Loucy (cell line): ENCODE data around the gene FBXW8.

Source experiments
- H2AFZ ChIP-seq: fragments of 200-600 bp; sonication (generic); 2 replicates; pipeline ENCODE4 v1.6.0; 2016; ENCODE audit warnings: antibody characterized with exemption, mild to moderate bottlenecking, low read length, moderate library complexity
- H3F3A ChIP-seq: fragments of 200-600 bp; 2 replicates; pipeline ENCODE4 v1.6.0; 2016; ENCODE audit warnings: antibody characterized with exemption, low read depth, mild to moderate bottlenecking
- H3K27me3 ChIP-seq: fragments of 200-600 bp; sonication (generic); 2 replicates; pipeline ENCODE4 v1.6.1; 2014; ENCODE audit warnings: low read length, mild to moderate bottlenecking; ENCODE audit not compliant: insufficient read depth, poor library complexity, severe bottlenecking
- H3K36me3 ChIP-seq: fragments of 200-600 bp; sonication (generic); 2 replicates; pipeline ENCODE4 v1.6.1; 2016; ENCODE audit warnings: low read length; ENCODE audit not compliant: insufficient read depth
- H3K4me1 ChIP-seq: fragments of 200-600 bp; sonication (generic); 2 replicates; pipeline ENCODE4 v1.5.1; 2014; ENCODE audit warnings: low read length, mild to moderate bottlenecking; ENCODE audit not compliant: insufficient read depth, poor library complexity, severe bottlenecking
- H3K4me2 ChIP-seq: fragments of 200-600 bp; sonication (generic); 2 replicates; pipeline ENCODE4 v1.6.0; 2014; ENCODE audit warnings: antibody characterized with exemption, low read length, low read depth, mild to moderate bottlenecking; ENCODE audit not compliant: poor library complexity, severe bottlenecking
- H3K4me3 ChIP-seq: fragments of 200-600 bp; sonication (generic); 2 replicates; pipeline ENCODE4 v1.5.1; 2014; ENCODE audit warnings: low read length, mild to moderate bottlenecking, mixed read lengths; ENCODE audit not compliant: poor library complexity, severe bottlenecking
- H3K79me2 ChIP-seq: fragments of 200-600 bp; sonication (generic); 2 replicates; pipeline ENCODE4 v1.6.1; 2014; ENCODE audit warnings: low read length; ENCODE audit not compliant: insufficient read depth
- H3K9ac ChIP-seq: fragments of 200-600 bp; sonication (generic); 2 replicates; pipeline ENCODE4 v1.6.0; 2014; ENCODE audit warnings: mild to moderate bottlenecking, low read depth, low read length, moderate library complexity; ENCODE audit not compliant: poor library complexity, severe bottlenecking
- H3K9me2 ChIP-seq: fragments of 200-600 bp; sonication (generic); replicated peaks from 2 replicates; pipeline ENCODE4 v1.6.1; 2016; ENCODE audit warnings: low read depth, low read length, mixed read lengths
- H3K9me3 ChIP-seq: fragments of 200-600 bp; sonication (generic); 2 replicates; pipeline ENCODE4 v1.6.1; 2014; ENCODE audit warnings: mild to moderate bottlenecking, antibody characterized with exemption, low read length, low read depth; ENCODE audit not compliant: insufficient read depth
- H4K20me1 ChIP-seq: fragments of 200-600 bp; sonication (generic); 2 replicates; pipeline ENCODE4 v1.6.0; 2014; ENCODE audit warnings: antibody characterized with exemption, low read length, mild to moderate bottlenecking; ENCODE audit not compliant: insufficient read depth, poor library complexity, severe bottlenecking
- CTCF ChIP-seq: fragments of 200-600 bp; sonication (generic); conservative IDR thresholded peaks from 2 replicates; pipeline ENCODE4 v1.5.1; 2014; ENCODE audit warnings: mild to moderate bottlenecking, antibody characterized with exemption, low read length
- EZH2phosphoT487 ChIP-seq: fragments of 200-600 bp; IDR thresholded peaks from 2 replicates; pipeline ENCODE4 v1.6.1; 2018; ENCODE audit warnings: antibody characterized with exemption, mild to moderate bottlenecking, moderate library complexity, borderline replicate concordance

Gene FBXW8

DNA sequence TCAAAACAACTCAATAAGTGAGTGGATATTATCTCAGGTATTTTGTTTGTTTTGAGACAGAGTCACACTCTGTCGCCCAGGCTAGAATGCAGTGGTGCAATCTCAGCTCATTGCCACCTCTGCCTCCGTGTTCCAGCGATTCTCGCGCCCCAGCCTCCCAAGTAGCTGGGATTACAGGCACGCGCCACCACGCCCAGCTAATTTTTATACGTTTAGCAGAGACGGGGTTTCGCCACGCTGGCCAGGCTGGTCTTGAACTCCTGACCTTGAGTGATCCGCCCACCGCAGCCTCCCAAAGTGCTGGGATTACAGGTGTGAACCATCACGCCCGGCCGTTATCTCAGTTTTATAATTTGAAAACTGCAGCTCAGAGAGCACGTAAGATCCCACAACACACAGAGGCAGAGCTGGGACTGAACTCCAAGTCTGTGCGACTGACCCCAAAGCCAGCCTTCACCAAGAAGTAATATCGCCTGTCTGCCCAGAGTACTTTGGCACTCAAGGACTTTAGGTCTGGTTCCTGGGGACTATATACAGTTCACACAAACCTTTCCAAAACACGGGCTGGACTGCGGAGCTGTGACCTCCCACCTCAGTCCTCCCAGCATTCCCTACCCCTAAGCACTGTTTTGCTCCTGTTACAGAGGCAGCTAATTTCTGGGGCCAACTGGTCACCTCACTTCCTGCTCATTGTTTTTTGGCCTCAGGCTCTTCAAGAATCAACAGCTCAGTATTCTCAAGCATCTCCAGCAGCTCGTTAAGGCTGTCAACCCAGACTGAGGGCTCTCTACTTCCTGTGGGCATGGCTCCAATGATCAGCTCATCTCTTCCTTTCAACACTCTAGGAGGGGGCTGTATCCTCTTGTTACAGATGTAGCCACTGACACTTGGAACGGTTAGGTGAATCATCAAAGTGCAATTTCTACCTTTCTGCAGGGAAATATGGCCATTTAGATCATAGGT, 165.9 kb downstream of the FBXW8 start:
- no peak overlapping the region for H2AFZ ChIP-seq
- no peak for TF ChIP-seq EZH2phosphoT487
- no peak for TF ChIP-seq CTCF
- peaks cover 95% of the 10 kb centered on the region for H3K79me2 ChIP-seq
- no peaks in the 10 kb centered on the region for H3K27me3 ChIP-seq
- H3K36me3 ChIP-seq = peaks cover 39% of the 10 kb centered on the region
- H4K20me1 ChIP-seq = peaks cover 15% of the 10 kb centered on the region
- peak overlapping the region; percentile 83 for H3K4me2 ChIP-seq
- peaks cover 64% of the 10 kb centered on the region for H3K4me1 ChIP-seq
- H3K4me3 ChIP-seq = peak overlapping the region; percentile 62
- no peaks in the 10 kb centered on the region for H3K9me3 ChIP-seq
- H3K9ac ChIP-seq = peak overlapping the region; percentile 69
- H3F3A ChIP-seq = peaks cover 13% of the 10 kb centered on the region
- no peaks in the 10 kb centered on the region for H3K9me2 ChIP-seq

DNA sequence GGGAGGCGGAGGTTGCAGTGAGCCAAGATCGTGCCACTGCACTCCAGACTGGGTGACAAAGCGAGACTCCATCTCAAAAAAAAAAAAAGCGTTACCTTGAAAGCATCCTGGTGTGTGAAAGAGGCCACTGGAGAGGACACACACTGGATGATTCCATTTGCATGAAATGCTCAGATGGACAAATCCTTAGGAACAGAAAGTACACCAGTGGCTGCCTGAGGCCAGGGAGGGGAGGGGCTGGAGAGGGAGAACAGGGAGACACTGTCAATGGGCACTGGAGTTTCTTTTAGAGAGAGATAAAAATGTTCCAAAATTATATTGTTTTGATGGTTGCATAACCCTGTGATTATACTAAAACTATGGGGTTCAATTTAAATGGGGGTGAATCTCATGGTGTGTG, 168.7 kb downstream of the FBXW8 start:
- H2AFZ ChIP-seq = no peak overlapping the region
- TF ChIP-seq EZH2phosphoT487 (no peak), CTCF (no peak)
- peaks cover 16% of the 10 kb centered on the region for H4K20me1 ChIP-seq
- peaks cover 95% of the 10 kb centered on the region for H3K79me2 ChIP-seq
- H3K9me2 ChIP-seq = no peaks in the 10 kb centered on the region
- H3K4me1 ChIP-seq = peaks cover 59% of the 10 kb centered on the region
- no peaks in the 10 kb centered on the region for H3K27me3 ChIP-seq
- H3K4me3 ChIP-seq = no peak overlapping the region
- peaks cover 13% of the 10 kb centered on the region for H3F3A ChIP-seq
- peaks cover 25% of the 10 kb centered on the region for H3K36me3 ChIP-seq
- H3K4me2 ChIP-seq = peak overlapping the region; percentile 8
- H3K9me3 ChIP-seq = no peaks in the 10 kb centered on the region
- H3K9ac ChIP-seq = no peak overlapping the region

DNA sequence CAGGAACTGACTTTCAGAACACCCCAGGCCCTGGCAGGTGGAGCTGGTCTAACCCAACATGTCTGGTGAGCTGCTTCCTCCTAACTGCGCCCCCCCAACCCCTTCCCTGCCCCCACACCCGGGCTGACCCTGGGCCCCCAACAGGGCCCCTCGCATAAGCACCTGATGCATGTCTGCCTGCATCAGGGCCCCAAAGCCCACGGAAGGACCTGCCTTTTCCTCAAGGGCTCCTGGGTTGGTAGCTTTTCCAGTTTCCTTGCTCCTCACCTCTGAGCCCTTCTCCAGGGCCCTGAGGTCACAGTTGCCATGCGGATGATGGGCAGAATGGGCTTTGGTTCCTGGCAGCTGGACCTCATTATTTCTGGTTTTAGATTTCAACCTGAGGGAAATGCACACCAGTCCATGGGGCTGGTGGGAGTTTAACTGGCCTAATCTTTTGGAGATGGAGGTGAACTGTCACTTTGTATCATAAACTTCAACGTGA, 170.0 kb downstream of the FBXW8 start:
- Histone ChIP-seq H3F3A (peaks cover 13% of the 10 kb centered on the region), H3K9me3 (no peaks in the 10 kb centered on the region), H3K4me1 (peaks cover 67% of the 10 kb centered on the region), H4K20me1 (peaks cover 27% of the 10 kb centered on the region), H3K9ac (peak overlapping the region; percentile 18), H3K4me2 (peak overlapping the region; percentile 10), H3K4me3 (no peak overlapping the region), H2AFZ (no peak overlapping the region), H3K36me3 (peaks cover 17% of the 10 kb centered on the region; the same call in 1 of the 2 replicates), H3K79me2 (peaks cover 96% of the 10 kb centered on the region), H3K9me2 (no peaks in the 10 kb centered on the region), H3K27me3 (no peaks in the 10 kb centered on the region)
- TF ChIP-seq EZH2phosphoT487 (no peak), CTCF (no peak)
